NCI-H2171 (cell line): Measurements from ENCODE around the gene HSPB8.
"Not testable (repeated sequence)": the region's sequence is repeated elsewhere in the genome, so short reads cannot be mapped to it uniquely, and the experiment has no call there.

Experiments used
- DNase-seq: peaks from one replicate; lab custom pipeline; 2025; lab: John Stamatoyannopoulos, UW

HSPB8 gene

DNA sequence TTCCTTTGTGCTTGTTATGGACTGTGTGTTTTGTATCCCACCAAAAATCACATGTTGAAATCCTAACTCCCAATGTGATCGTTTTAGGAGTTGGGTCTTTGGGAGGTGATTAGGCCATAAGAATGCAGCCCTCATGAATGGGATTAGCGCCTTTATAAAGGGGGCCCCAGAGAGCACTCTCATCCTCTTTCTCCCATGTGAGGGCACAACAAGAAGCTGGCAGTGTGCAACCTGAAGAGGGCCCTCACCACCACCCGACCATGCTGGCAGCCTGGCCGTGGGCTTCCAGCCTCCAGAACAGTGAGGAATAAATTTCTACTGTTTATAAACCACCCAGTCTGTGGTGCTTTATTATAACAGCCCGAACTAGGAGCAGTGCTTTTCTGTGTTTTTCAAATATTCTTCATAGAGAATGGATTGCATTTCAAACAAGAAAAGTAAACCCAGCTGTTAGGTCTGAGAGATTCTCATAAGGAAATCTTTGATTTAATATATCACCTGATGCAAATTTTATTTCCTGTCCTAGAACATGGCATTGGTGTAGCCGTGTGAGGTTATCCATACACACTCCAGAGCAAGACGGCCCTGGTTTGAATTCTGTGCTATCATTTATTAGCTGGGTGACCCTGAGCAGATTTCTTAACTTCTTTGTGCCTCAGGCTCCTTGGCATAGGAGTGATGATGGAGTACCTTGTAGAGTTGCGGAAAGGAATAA, 27.8 kb downstream of the HSPB8 start:
- DNase-seq = no peak

DNA sequence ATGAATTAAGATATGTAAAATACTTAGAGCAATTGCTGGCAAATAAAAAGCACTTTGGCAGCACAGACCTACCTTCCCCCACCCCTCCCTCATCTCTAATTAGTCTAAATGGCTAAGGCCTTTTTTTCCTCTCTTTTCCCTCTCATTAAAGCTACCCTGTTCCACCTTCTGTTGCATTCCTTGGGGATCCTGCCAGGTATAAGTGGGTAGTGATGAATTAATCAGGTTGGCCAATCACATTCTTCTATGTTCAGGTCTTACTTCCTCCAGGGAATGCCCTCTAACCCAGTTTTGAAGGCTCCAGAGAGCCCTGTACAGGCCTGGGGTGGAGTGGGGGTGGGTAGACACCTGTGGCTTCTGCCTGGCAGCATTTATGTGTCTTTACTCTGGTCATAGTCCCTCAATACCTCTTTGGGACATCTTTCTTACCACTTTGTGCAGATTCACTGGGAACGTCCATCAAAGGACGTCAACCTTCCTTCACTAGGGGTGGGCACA, 28.4 kb downstream of the HSPB8 start:
- peak; percentile 42 for DNase-seq

DNA sequence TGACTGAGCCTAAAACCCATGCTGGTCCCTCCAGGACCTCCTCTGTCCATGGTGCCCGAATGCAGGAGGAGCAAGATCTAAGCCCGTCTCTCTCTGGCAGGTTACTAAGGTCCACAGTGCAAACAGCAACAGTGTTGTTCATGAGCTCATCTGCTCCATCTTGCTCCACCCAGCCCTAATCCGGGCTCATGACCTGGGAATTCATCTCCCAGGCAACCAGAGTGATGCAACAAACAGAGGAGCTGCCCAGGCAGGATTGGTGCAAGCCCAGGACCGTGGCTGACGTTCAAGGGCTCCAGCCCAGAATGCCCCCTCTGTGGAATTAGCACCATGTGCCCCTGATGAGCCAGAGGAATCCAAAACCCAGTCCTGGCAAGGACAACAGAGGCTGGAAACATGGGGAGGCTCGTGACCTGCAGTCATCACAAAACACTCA, 29.9 kb downstream of the HSPB8 start:
- DNase-seq = peak; percentile 5

DNA sequence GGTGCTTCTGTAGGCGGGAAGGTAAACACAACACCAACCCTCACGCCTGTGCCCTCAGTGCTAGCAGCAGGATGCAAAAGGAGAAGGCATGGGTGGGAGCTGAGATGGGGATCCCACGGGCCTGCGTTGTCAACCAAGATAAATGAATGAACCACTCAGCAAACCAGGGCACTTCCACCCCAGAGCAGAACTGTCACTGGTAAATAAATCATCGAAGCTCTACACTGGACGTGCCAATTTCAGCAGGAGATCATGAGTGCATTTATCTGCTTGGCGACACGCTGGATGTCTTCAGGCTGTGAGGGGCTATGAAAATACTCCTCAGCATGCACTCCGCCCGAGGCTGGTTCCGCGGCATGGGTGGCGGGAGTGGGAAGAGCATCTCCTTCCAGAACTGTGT, 33.2 kb downstream of the HSPB8 start:
- no peak for DNase-seq

DNA sequence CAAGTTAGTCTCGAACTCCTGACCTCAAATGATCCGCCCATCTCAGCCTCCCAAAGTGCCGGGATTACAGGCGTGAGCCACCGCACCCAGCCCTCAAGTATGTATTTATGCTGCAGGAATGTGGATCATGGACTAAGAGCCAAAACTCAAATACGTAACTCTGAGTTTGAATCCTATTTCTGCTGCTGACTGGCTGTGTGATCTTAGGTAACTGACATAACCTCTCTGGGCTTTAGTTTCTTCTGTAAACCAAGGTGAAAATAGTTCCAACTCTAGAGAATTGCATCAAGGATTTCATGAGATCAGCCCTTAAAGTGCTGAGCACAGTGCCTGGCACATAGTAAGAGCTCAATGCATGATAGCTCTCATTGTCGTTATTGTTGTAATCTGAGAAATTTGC, 37.4 kb downstream of the HSPB8 start:
- no peak for DNase-seq

DNA sequence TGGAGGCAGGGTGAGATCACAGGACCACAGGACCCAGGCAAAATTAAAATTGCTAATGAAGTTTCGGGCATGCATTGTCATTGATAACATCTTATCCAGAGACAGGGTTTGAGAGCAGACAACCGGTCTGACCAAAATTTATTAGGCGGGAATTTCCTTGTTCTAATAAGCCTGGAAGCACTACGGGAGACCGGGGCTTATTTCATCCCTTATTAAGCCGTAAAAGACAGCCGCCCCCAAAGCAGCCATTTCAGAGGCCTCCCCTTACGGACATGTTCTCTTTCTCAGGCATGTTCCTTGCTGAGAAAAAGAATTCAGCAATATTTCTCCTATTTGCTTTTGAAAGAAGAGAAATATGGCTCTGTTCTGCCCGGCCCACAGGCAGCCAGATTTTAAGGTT, 40.1 kb downstream of the HSPB8 start:
- not testable (repeated sequence) for DNase-seq

DNA sequence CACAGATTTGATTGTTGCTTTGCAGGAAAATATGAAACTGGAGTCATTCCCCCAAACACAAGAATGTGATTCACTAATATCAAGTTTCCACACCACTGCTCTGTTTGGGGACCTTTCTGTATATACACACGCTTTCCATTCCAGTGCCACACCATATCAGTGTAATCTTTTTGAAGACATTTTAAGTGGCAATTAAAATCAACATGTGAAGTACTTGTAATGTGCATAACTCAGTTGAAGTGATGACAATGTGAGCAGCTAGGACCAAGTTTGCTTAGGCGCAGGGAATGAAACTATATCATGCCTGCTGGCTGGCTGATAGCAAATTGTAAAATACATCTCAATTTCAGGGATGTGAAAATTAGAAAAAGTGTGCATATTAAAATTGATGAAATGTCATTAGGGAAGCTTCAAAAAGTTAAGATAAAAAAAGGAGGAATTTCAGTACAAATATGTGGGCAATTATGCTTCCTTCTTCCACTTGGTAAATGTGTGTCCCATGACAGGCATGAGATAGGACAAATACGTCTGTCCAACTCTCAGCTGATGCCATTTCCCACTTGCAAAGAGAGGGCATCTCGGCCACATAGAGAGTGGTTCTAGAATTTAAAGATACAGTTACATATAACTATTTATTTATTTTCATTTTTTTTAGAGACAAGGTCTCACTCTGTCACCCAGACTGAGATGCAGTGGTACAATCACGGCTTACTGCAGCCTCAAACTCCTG, 43.7 kb downstream of the HSPB8 start:
- no peak for DNase-seq

DNA sequence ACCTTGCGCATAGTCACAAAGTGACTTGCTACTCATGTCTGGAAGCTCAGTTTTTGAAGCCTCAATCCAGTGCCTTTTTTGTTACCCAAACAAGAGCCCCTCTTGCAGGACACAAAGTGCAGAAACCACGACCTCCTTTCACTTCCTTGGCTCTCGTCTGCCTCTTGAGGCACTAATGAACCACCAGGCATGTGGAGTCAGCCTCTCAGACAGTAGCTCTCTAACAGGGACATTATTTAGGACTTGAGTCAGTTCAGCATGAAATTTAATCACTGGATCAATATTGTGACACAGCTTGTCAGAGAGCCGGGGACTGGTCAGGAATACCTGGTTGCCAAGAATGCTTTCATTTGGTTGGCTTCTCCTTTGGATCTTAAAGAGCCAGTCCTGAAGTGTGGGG, 46.7 kb downstream of the HSPB8 start:
- no peak for DNase-seq

DNA sequence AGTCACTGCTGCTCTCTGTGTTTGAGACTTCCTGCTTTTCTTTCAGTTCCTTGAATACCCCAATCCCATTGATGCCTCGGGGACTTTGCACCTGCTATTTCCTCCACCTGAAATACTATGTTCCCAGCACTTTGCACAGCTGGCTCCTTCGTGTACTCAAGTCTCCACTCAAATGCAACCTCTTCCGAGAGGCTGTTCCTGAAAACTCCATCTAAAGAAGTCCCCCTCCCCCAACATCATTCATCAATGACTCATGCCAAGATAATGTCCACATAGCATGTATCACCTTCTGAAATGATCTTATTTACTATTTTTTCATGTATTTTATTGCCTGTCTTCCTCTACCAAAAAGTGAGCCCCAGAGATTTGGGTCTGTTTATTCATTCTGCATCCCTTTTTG, 48.6 kb downstream of the HSPB8 start:
- no peak for DNase-seq

DNA sequence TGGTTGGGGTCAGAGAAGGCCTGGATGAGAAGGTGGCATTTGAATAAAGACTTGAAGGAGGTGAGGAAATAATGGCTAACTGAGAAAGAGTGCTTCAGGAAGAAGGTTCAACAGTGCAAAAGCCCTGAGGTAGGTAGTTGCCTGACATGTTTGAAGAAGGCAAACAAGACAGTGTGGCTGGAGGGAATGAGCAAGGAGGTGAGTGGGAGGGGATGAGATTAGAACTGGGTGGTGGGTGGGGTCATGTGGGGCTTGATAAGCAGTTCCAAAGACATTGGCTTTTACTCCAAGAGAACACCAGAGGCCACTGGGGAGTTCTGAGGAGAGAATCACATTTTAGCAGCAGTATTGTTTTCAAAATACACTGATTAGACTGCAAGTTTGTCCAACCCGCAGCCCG, 50.5 kb downstream of the HSPB8 start:
- DNase-seq = no peak

DNA sequence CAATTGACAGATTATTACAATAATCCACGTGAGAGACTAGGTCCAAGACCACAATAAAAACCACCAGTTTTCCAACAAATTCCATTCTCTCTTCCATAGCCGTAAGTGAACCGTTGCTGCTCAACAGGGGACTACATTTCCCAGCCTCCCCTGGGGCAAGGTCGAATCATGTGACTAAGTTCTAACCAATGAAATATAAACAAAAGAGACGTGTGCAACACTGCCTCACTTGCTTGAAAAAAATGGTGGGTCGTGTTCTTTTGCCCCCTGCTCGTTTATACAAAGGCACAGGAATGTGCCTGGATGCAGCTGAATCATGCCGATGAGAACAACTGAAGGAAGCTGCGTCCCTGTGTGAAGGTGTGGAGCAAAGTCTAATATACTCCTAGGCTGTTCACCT, 51.1 kb downstream of the HSPB8 start:
- peak; percentile 80 for DNase-seq

DNA sequence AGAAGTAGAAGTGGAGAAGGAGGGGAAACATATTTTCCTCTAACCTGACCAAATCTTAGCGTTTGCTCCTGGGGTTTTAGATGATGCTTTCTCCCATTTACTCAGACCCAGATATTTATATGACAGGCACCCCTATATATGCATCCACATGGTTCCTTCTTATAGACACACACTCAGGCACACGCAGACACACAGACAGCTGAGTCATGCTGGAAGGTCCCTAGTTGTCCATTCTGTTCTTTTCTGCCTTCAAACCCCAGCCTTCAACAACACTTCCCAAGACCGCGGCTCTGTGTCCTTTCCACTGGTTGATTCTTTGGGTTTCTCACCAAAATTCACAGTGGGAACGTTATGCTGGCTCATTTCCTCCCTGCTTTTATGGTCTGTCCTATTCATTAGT, 52.1 kb downstream of the HSPB8 start:
- DNase-seq = no peak

DNA sequence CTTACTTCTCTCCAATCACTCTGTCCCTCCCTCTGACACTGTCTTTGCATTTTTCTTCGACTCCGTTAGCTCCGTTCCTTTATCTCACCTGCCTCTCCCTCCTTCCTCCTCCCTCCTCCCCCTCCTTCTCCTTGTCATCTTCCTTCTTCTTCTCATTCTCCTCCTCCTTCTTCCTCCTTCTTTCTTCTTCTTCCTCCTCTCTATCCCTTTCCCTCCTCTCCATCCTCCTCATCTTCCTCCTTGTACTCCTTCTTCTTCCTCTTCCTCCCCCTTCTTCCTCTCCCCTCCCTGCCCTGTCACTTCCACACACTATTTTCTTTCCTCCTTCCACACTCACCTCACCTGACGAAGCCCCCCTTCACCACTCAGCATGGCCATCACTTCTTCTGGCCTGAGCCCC, 53.0 kb downstream of the HSPB8 start:
- no peak for DNase-seq

DNA sequence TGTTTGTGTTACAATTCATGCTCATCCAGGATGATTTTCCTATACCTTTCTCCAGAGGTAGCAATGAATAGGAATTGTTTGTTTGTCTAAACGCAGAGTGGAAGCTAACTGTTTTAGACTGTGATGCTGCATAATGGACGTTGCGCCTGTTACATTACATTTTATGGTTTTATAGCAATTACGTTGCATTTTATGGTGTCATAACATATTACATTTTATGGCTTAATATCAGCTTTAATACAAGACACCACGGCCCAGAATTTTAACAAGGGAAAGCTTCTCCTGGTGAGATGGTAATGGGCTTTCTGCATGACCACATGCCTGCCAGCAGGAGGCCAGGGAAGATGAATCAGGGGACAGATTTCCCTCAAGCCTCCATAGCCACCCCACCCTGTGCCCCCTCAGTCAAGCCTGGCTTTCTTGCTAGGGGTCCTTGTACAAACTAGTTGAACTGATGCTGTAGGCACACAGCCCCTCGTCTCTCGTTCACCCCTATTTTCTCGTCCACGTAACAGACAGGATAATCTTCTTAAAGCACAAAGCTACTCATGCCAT, 56.5 kb downstream of the HSPB8 start:
- DNase-seq = no peak

DNA sequence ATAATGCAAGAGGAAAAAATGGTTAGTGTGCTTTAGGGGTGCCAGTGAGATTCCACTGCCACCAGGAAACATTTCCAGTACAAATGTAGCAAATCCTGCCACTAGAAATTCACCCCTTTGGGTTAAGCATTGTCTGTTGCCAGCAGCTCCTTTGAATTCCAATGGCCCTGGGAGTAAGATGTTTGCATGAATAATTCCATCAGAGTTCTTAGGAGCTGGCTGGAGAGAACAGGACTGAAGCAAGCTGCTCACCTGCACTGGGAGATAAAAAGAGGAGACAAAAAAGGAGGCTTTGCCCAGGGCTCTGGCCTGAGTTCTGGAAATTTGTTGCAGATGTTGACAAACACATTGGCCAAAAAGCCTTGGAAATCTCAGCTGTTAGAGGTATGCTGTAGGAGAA, 57.6 kb downstream of the HSPB8 start:
- no peak for DNase-seq

DNA sequence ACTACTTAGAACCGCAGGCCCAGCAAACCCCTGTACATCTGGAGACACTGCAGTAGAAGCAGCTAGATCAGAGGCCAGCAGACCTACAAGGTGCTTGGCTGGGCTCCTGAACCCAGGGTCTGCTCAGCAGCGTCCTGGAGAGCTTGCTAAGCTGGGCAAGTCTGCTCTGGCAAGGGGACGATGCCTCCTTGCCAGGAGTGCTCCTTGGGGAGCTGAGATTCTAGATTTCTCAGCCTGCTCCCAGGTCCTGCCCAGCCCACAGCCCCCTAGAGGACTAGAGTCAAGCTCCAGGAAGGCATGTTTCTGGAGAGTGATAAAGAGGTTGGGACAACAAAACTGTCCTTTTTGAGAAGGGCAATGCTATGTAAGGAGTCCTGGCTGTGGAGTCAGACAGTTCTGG, 60.3 kb downstream of the HSPB8 start:
- peak; percentile 15 for DNase-seq

DNA sequence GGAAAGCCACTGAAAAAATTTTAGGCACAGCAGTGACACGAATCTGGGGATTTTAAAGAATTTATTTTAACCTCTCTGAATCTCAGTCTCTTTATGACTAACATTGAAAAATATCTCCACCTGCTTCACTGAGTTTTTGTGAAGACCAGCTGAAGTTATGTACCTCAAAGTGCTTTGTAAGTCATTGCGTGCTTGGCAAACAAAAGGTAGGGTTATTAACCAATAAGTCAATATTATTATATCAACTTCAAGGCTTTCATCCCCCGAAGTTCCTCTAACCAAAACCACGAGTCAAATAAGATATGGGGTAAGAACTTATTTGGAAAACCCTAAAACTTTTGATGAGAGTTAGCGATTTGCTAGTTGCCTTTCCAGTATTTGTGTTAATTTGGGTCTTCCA, 62.3 kb downstream of the HSPB8 start:
- DNase-seq = no peak

DNA sequence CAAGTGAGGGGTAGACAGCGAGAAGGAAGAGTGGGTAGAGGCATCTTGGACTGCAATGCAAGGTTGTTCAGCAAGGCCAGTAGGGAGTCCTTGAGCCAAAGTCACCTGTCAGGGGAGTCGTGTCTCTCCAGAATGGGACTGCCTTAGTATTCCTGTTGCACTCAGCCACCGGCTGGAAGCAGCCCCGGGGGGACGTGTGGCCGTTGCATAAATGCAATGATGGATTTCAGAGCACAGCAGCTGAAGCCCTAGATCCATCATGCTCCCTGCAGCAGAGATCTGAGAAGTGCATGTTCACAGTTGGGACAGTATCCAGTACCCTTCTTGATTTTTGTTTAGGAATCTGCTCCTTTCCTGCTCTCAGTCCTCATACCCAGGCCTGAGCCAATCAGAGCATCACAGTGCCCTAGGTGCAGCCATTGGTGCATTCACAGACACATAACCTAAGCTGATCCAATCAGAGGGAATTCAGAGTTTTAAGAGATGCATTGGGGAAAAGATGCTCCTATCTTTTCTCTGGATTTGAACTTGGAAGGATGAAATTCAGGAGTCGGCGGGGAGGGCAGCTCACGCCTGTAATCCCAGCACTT, 62.9 kb downstream of the HSPB8 start:
- DNase-seq = no peak
